Fibroblast of skin of back (primary cell): ENCODE results near the gene DYNLRB1.
"Not testable (repeated sequence)": the region's sequence is repeated elsewhere in the genome, so short reads cannot be mapped to it uniquely, and the experiment has no call there.

Source experiments
- DNase-seq: peaks from one replicate; pipeline ENCODE4 v3.0.0-alpha.2; 2013

The DYNLRB1 gene

DNA sequence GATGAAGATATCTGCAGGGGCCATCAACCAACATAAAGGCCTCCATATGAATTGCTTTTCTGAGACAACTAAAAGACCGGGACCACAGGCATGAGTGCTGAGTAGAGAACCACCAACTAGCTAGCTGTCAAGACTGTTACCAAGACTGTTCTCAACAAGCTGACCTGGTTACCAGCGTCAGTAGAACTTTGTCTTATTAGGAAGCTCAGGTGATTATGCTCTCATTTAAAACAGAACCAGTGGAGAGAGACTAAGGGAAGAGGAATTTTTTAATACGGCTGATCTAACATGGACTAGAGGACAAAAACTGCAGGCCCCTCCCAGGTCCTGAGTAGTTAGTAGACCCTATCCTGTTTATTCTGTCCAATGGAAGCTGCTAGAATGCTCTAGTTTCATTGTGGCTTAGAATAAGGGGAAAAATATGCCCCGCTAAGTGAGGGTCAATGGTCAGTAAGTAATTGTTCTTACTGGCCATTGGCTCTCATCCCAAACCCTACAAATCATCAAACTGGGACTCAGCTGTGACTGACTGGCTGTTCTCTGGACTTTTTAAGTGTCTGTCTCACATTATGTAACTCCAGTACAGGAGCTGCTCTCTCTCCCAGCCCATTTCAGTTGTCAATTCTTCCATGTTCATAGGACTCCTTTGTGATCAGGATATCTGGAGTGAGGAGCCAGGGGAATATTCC lies 3.8 kb upstream of the DYNLRB1 start:
- DNase-seq = no peak

DNA sequence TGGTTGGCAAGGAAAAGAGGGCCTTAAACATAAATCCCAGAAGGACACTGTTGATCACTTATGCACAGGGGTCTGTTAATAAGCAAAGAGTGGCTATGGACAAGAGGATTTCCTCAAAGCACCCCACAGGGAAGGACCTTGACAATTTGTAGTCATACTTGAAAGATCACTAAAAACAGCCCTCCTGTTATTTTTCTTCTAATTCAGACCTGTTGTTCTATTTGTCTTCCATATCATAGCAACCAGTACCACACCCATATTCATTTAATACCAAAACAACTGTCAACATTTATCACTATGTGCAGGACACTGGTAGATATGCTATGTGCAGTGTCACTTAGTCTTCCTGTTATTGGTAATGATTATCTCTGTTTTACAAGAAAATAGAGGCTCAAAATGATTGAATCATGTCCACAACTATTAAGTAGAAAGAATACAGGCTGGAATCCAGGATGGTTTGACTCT lies 3.2 kb upstream of the DYNLRB1 start:
- DNase-seq = no peak

DNA sequence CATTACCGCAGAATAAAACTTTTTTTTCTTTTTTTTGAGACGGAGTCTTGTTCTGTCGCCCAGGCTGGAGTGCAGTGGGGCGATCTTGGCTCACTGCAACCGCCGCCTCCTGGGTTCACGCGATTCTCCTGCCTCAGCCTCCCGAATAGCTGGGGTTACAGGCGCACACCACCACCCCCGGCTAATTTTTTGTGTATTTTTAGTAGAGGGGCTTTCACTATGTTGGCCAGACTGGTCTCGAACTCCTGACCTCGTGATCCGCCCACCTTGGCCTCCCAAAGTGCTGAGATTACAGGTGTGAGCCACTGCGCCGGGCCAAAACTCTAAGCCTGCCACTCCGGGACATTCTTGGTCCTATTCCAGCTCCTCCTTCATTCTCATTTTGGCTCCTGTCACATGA lies 2.2 kb upstream of the DYNLRB1 start:
- not testable (repeated sequence) for DNase-seq

DNA sequence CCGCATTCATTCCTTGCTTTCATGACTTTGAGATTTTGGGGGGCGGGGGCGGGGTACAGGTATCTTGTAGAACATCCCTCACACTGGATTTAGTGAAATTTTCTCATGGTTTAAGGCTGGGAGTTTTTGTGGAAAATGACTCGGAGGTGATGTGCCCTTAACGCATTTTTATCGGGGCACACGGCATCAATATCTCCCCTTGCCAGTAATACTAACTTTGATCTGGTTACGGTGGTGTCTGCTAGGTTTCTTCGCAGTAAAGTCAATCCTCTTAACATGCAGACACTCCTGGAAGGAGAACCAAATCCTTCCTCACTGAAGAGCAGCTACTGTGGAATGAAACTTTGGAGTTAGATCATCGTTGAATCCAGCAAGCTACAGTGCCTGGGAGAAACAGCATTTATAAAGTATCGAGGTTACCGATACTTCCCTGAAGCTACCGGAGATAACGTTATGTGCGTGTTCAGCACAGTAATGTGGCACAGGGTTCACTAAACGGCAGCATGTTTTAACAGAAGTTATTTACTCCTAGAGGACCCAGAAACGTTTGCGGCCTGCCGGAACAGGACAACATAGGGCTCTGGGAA lies 1.2 kb upstream of the DYNLRB1 start:
- peak; percentile 8 for DNase-seq

DNA sequence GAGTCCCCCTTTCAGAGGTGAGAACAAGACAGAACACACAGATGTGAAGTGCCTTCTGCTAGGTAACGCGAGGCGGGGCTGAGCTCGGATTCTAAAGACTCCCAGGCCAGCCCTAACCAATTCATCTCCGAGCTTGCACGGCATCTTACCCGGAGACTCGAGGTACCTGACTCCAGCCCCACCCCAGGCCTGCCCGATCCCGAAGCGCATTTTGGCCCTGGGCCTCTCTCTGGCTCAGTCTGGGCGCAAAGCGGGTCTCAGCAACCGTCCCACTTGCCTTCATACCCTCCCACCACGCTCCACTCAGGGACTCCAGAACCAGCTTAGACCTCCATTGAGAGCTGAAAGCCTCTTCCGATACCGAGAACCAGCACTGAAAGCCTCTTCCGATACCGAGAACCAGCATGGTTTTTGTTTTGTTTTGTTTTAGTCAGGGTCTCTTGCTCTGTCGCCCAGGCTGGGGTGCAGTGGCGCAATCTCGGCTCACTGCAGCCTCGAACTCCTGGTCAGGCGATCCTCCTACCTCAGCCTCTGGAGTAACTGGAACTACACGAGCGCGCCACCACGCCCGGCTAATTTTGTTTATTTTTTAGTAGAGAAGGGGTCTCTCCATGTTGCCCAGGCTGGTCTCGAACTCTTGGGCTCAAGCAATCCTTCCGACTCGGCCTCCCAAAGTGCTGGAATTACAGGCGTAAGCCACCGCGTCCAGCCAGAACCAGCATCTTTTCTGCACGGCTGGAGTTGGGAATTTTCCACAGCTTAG lies 557 bp upstream of the DYNLRB1 start:
- DNase-seq = peak; percentile 35

DNA sequence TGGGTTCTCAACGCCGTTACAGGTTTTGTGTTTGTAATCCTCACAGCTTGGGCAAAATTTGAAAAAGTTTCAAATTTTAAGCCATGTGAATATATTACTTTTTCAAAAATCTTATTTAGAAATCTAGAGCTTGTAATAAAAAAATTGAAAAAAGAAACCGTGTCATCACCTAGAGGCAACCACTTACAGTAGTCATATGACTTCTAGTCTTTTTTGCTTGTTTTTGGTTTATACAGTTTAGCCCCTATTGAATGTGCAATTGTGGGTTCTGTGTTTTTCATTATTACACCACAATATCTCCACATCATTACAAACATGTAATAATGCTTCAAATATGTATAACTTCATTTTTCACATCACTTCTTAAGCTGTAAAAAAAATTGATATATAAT lies 888 bp downstream of the DYNLRB1 start:
- DNase-seq = no peak

DNA sequence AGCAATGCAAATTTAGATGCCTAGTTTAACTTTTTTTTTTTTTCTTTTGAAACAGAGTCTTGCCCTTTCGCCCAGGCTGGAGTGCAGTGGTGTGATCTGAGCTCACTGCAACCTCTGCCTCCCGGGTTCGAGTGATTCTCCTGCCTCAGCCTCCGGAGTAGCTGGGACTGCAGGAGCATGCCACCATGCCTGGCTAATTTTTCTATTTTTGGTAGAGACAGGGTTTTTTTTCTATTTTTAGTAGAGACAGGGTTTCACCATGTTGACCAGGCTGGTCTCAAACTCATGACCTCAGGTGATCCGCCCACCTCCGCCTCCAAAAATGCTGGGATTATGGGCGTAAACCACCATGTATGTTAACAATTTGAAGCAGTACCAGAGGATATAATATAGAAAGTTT lies 2.6 kb downstream of the DYNLRB1 start:
- DNase-seq = not testable (repeated sequence)

DNA sequence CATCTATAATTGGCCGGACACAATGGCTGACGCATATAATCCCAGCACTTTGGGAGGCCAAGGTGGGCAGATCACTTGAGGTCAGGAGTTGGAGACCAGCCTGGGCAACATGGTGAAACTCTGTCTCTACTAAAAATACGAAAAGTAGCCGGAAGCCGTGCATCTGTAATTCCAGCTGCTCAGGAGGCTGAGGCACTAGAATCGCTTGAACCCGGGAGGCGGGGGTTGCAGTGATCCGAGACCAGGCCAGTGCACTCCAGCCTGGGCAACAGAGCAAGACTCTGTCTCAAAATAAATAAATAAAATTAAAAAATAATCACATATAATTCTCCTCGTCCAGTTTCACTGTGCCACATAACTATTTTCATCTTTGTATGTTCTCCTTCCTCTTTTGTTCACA lies 3.6 kb downstream of the DYNLRB1 start:
- DNase-seq = not testable (repeated sequence)

DNA sequence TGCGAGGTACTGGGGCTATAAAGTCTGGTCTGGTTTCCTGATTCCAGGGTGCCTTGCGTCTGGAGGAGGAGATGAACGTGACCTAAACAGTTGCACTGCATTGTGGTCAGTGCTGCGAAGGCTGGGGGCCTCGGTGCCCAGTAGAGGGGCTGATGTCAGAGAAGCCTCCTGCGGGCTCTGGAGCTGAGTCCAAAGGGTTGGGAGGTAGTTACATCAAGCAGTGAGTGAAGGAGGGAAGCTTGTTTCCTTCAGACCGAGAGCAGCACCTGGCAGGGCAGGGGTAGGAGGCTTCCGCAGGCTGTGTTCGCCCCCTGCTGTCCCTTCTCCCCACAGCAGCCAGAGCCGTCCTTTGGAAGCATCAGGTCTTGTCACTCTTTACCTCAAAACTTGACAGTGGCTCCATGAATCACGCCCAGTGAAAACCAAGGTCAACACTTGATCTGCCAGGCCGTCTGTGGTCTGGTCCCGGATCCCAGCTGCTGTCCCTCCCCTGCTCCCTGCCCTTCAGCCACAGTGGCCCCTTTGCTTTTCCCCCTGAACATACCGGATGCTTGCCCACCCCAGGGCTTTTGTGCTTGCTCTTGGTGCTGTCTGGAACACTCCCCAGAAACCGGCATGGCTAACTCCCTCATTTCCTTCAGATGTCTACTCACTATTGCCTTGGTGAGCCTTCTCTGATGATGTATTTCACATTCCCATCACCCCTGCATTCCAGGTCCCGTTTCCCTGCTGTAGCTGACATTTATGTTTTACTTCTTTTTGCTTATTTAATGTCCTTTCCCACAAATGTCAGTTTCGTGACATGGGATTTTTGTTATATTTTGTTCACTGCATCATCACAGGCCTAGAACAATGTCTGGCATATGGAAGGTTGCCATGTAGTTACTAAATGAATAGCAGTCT lies 7.0 kb downstream of the DYNLRB1 start:
- DNase-seq = peak; percentile 79

DNA sequence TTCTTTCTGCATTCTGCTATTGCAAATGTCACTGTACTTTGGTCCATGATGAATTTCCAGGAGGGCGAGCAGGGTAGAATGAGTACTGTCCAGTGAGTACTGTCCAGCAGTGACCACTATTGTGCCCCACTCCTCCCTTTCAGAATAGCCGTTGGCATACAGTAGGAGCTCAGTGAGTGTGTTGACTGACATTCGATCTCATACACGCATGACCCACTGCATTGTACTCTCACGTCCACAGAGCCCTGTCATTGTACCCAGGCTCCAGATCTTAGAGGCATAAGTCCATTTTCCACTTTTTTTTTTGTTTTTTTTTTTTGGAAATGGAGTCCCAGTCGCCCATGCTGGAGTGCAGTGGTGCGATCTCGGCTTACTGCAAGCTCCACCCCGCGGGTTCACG lies 8.2 kb downstream of the DYNLRB1 start:
- DNase-seq = no peak

DNA sequence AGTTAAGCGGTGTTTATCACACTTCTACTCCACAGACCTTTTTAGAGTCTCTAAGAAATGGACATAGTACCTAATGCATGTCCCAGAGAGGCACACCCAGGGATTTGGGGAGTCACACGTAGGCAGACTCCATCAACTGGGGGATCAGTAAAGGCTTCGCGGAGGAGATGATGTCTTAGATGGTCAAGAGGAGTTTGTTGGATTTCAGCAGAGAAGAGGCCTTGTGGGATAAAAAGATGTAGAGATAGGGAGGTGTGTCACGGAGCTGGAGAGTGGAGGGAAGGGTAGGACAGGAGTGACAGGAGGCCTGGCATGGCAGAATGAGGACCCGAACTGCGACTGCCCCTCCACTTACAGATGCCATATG lies 9.1 kb downstream of the DYNLRB1 start:
- DNase-seq = no peak

DNA sequence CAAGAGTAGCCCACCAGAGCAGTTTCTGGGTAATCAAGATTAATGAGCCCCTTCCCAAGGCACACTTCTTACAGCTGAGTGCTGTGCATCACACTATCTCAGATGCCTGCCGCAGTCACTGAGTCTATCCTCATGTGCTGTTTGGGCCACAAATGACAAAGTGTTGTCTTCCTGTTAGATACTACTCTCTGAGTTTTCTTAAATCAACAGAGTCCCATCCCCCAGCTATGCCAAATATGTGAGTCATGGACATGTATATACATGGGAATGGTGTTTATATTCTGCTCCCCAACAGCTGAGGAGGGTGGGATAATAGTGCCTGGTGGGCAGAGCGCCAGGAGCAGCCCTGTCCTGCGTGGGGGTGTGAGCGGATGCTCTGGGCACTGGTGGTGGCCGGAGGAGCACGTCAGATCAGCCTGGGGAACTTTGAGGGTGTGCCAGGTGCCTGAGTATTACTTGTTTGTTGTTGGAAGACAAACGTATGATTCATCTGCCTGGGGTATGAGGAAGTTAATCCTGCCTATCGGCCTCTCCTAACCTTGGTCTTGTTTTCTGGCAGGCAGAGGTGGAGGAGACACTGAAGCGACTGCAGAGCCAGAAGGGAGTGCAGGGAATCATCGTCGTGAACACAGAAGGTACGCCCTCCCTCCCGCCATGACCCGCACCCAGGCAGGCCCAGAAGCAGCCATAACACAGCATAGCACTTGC lies 9.6 kb downstream of the DYNLRB1 start:
- peak; percentile 98 for DNase-seq

DNA sequence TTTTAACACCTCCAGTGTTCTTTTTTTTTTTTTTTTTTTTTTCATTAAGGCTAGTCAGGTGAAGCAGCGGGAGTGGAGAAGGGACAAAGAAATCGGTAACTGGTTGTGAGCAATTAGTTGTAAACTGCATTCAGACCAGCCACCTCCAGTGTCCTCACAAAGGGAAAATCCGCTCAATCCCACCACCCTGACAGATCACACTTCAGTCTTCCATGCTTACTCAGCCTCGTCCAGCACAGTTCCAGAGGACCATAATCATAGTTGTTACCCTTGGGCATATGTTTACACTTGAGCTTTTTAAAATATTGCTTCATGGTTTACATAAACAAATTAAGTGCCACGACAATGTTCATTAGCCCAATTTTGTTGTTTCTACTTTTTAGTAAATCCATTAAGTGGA lies 10.2 kb downstream of the DYNLRB1 start:
- no peak for DNase-seq

DNA sequence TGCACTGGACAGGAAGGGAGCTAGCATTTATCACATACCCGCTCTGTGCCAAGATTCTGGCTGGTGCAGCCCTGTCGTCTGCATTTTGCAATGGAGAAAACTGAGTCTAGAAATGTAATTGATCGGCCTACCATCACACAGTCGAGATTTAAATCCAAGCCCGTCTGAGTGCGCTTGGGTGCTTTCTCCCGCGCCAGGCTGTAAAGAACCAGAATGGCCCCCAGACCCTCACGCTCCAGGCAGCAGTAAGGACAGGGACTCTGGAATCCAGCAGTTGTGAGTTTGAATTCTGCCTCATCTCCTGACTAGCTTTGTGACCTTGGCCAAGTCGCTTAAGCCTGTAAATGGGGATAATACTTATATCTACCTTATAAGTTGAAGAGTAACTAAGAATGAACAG lies 10.8 kb downstream of the DYNLRB1 start:
- no peak for DNase-seq

DNA sequence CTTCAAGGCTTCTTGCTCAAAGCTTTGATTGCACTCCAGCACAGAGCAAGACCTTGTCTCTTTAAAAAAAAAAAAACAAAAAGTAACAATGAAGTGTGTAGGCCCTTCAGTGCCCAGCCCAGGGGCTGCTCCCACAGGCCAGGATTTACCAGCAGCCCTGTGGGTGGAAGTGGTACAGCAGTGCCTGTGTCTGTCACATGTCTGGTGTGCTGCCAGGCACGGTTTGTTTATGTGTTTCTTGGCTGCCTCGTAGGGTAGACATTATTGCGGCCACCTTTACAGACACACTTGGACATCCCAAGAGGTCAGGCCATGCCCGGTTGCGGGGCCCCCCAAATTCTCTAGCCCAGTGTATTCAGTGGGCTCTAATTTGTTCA lies 12.7 kb downstream of the DYNLRB1 start:
- DNase-seq = no peak

DNA sequence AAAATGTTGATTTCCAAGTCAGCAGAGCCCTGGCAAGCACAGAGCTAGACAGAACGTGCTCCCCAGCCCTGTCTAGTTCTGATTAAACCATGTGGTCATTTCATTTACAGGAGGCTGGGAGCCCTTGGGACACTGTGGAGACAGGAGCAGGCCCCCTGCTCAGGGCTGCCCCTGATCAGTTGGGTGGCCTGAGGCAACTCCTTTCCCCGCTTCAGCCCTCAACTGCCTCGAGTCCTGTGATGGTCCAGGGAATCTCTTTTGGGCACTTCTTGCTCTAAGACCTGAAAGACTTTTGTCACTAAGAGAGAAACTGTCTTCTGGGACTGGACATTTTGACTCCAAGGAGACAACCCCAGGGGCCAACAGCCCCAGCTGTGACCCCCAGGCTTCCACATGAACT lies 13.5 kb downstream of the DYNLRB1 start:
- DNase-seq = no peak

DNA sequence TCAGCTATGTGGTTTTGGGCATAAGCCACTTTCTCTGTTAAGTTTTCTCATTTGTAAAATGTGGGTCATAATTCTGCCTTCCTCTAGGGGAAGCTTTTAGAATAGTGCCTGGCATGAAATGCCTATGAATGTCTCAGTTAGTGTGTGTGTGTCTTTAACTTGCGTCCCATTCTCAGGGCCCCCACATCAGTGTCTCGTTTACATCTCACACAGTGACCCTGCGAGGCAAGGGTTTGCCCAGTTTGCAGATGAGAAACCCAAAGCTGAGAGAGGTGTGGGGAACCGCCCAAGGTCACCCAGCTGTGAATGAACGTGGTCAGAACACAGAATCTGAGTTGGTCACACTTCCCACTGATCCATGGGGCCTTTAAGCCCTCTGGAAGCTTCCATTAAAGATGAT lies 14.1 kb downstream of the DYNLRB1 start:
- no peak for DNase-seq

DNA sequence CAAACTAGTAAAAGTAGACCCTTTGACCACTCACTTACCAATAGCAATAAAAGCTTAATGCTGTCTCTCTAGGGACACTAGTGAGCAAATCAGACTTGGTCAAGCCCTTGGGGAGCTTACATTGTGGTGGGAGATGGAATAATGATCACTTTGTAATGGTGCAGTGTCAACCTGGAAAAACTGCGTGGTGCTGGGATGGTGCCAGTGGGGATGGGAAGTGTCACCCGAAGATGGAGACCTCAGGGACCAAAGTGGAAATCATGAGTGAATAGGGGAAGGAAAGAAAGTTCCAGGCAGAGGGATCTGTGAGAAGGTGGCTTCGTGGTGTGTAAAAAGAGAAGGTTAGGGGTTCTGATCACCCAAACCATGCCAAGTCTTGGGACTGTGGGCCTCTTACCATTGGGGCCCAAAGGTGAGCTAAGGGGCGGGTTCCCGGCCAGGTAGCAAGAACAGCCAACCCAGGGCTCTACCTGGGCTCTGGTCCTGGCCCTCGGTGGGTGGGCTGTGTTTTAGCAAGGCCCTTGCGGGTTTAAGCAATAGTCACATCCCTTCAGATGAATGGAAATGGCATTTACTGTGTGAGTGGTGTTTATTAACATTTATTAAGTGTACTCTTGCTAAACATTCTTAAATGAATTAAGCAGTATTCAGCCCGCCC lies 15.5 kb downstream of the DYNLRB1 start:
- no peak for DNase-seq

DNA sequence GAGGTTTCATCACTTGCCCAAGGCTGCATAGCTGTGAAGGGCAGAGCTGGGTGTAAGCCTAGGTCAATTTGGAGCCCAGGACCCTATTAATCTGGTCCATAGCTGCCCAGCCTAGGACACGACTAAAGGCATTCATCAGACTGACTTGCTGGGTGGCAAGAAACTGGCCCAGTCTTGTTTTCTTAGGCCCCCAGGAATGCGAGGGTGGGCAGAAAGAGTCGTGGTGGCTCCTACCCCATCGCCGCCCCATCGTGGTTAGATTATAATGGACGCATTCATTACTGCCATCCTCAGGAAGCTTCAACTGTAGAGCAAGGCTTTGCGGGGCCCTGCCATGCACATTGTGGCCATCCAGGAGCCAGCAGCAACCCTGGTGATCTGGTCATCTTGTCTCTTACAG lies 16.1 kb downstream of the DYNLRB1 start:
- no peak for DNase-seq

DNA sequence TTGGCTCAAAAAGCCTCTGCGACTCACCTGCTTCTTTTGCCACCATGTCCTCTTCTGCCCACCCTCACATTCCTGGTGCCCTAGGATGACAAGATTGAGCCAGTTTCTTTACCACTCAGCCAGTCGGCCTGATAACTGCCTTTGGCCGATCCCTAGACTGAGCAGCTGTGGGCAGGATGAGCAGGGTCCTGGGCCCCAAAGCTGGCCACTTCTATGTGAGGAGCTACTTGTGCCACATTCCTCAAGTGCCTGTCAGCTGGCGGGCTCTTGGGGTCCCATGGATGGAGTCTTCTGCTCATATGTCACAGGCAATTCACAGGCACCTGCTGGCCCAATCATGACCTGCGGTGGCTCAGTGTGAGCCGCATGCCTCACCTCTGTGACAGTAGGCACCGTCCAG lies 16.5 kb downstream of the DYNLRB1 start:
- no peak for DNase-seq

DNA sequence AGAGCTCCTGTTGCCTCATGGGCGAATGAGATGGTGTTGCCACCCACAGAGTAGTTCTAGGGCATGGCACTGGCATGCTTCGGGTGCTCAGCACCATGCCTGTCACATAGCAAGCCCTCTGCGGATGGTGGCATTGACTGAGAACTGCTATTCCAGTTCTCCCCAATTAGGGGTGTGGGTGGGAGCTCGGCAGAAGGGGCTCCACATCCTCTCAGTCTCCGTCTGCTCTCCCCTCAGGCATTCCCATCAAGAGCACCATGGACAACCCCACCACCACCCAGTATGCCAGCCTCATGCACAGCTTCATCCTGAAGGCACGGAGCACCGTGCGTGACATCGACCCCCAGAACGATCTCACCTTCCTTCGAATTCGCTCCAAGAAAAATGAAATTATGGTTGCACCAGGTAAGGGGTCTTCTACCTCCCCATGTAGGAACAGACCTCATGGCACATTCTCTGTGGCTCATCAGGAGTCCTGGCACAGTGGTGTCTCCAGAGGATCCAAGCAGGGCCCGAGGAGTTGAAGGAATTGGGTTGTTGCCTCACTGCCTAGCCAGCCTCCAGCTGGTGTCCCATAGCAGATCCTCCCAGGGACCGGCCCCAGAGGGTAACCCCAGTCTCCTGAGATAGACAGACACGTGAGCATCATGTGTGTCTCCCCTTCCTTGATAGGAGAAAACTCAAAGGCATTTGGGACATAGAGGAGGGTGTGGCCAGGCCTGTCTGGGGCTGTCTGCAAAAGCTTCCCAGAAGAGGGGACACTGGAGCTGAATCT lies 18.4 kb downstream of the DYNLRB1 start:
- no peak for DNase-seq
